ENCODE measurements around the gene MCEE.

- TF ChIP-seq CTCF (IDR thresholded peaks at IDR 0.05) = no peak
- TF ChIP-seq POLR2A (IDR thresholded peaks at IDR 0.05) = no peak
Observed at GRCh38 chr2:71072492-71072891, 57.5 kb downstream of the MCEE start.

Data from thyroid gland (tissue), 4 donors.